Measurements from ENCODE around the gene PYROXD2.

Gene PYROXD2

DNA sequence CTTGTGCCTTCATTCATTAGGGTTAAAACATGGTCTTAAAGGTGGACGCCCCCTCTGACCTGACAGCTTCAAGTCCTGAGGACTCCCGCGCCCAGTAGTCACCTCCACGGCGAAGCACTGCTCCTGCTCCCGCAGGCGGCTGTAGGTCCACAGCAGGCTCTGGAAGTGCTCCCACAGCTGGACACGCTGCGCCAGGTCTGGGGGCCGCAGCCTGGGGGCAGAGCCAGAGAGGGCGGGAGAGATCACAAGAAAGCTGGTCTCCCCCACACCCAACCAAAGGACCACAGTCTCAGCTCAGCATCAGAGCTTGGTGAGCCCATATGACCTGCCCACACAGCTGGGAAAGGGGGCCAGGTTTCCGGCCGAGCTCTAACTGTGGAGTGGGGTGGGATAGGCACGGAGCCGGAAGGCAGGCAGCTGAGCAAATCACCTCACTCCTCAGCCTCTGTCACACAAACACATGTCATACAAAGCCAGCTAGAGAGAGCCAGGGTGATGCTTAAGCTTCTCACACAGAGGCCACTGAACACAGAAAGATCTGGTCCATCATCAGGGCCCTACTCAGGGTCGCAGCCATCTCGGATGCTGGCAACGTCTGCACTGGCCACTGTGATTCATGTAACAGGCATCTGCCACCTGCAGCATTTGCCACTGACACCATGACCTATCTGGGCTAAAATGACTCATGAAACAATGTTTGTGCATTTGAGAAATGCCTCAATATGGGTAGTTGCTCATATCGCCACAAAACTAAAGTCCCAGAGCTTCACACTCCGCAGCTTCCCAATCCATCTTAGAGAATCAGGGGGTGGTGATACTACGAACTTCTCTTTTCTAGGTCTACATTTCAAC lies 19.1 kb upstream of the PYROXD2 start:
- no peak for DNase-seq

DNA sequence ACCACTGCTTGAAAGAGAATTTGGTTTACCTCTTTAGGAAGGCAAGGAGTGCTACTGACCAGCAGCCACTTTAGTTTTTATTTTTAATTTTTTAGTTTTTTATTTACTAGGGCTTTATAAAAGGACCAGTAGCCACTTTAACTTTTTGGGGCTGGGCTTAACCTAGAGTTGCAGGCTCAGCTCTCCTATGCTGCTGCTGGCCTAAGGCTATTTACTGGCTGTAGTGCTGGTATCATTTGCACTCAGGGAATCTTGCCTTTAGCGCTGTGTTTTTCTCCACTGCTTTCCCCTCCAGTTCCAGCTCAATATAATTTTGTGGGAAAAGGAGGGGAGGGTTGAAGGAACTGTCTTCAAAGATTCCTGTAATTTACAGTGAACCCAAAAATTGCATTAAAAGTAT lies 18.4 kb upstream of the PYROXD2 start:
- no peak for DNase-seq

DNA sequence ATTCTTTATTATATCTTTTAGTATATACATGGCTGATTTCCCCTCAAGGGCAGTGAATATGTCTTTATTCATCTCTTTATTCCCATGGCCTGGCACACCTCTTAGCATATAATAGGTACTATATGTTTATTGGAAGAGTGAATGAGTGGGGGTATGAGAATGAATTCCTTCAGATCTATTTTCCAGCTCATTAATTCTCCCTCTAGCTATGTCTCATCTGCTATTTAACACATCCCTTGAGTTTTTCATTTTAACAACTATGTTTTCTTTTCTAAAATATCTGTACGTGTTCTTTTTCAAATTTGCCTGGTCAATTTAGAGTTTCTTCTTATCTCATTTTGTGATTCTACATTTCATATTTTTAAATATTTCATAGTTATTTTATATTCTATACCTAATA lies 17.3 kb upstream of the PYROXD2 start:
- DNase-seq = no peak

DNA sequence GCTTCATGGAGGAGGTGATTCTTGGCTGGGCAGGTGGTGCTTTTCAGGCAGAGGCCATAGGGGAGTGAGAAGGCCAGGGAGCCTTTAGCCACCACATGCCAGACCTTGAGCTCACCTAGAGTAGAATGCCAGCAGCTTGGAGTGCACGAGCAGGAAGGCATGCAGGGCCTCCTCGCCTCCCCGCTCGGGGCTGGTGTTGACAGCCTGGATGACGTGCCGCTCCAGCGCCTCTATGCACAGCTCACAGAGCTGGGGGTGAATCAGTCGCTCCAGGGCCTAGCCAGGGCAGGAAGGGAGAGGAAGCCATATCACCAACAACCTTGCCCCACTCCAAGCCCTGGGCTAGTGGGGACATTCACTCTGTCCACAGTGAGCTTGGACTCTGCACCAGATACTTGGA lies 16.0 kb upstream of the PYROXD2 start:
- no peak for DNase-seq

DNA sequence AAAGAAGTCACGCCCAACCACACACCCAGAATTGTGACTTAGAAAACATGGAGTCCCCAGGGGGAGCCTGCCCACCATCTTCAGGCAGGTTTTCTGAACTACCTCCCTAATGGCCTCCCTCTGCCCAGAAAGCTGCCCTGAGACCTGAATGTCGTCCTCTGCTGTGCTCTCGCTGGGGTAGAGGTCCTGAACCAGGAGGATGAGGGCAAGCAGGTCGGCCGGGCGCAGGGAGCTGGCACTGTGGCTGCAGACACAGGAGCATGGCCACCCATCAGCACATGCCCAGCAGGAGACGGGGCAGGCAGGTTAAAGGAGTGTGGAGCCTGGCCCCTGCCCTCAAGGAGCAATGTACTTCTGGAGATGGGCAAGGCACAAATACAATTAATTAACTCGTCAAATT lies 15.4 kb upstream of the PYROXD2 start:
- DNase-seq = no peak

DNA sequence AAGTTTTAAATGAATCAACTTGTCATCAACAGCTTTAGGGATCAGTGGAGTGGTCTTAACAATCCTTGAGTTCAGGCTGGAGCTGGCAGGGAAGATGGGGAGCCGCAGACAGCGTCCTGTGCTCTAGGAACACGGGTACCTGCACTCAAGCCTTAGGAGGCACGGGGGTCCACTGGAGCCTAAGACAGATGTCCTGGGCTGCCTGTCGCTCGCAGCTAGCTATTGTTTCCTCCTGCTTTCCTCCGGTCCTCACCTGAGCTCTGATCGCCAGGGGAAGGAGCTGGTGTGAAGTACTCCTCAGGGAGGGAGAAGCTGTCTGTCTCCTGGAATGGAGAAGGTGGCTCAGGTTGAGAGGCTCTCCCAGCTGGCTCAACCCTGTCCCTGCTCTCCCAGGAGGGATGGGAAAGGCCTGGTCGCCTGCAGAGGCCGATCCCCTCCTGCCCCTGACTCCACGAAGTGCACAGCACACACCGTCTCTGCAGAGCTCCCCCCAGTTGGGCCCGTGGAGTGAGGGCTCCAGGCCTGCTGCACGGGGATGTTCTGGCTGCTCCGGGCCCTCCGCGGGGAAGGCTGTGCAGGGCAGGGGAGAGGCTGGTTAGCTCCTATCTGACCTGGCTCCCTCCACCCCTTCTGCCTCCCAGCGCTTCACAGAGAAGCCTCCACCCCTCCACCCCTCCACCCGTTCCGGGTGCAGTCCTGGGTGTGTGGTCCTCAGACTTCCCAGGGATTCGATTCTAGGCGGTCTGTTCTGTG lies 14.5 kb upstream of the PYROXD2 start:
- DNase-seq = no peak

DNA sequence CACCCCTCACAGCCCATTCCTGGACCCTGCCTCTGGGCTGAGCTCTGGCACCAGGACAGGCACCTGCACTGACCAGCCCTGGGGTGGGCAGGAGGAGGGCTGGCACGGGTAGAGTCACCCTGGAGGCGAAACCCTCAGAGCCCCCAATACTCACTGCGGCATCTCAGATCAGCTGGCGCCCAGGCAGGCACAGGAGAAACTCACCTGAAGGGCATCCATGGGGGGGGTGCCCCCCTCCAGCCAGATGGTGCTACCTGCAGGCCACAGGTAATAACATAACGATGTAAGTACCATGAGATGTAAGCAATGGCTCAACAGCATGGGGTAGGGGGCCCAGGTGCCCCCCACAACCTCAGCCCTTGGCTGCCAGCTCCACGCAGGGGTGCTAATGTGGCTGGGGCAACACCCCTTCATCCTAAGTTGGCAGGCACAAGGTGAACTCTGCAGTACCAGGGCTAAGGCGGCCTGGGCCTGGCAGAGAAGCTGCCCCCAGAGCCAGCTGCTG lies 12.1 kb upstream of the PYROXD2 start:
- DNase-seq = no peak

DNA sequence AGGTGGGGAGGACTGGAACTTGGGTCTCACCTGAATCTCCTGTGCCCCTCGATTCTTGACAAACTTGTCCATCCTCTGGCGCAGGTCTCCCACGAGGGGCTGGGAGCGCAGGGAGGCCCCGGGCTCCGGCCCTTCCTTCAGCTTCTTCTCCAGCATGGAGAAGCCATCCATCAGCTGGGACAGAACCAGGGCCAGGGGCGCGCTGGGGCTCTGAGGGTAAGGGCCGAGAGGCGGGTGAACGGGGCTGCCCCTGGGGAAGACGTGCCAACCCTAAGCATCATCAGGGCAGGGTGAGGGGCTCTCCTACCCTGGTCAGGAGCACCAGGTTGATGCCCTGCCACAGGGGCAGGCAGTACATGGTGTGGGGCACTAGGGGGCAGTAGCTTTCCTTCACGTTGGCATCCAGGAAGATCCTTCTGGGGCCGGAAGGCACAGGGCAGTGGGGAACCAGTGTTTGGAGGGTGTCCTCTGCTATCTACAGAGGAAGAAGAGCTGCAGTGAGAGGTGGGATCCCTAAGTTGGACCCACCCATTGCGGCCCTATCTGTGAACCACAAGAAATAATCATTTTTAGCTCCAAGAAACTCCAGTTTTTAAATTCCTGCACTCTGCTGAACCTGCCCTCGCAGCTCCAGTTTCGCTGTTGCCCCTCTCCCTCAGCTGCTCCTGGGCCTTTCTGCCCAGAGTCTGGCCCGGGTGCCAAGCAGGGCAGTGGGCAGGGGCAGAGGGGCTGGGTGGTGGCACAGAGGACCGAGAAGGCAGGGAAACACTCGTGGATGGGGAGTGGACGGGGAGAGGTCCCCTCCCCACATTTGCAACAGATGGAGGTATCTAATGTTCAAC lies 10.8 kb upstream of the PYROXD2 start:
- DNase-seq = peak; percentile 0 to 3

DNA sequence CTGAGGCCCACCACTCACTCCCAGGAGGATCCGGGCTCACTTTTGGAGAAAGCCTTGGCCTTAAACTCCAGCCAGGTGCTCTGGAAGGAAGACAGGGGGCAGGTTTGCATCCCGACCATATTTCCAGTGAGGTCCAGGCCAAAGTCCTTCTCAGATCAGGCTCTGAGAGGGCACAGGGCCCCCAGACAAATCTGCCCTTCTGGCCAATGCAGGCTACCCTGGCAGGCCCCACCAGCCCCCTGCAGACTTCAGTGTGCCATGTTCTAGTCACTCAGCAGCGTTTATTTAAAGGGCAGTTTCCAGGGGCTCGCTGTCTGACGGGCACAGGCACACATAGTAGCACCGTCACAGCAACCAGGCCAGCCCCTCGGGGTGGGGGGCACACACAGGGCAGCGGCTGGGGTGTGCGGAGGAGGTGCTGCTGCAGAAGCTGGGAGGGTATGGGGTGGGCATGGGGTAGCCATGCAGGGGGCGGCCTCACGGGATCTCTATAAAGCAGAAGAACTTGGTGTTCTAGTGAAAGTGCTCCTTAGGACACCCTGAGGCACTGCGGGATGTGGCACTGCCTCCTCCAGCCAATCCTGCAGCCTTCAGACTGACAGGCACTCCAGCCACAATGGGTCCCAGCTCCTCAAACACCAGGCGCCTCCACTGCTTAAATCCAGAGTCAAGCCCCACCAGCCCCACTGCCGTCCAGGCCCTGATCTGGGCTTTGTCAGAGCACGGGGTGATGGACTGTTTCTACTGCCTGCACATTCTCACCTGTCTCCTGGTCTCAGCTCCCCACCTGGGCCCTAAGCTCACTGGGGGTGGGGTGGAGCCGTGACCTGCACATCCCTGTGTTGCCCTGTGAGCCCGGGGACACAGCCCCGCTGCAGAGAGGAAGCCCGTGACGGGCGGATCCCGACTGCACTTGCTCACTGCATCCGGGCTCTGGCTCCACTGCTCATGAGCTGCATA lies 9.6 kb upstream of the PYROXD2 start:
- no peak for DNase-seq

DNA sequence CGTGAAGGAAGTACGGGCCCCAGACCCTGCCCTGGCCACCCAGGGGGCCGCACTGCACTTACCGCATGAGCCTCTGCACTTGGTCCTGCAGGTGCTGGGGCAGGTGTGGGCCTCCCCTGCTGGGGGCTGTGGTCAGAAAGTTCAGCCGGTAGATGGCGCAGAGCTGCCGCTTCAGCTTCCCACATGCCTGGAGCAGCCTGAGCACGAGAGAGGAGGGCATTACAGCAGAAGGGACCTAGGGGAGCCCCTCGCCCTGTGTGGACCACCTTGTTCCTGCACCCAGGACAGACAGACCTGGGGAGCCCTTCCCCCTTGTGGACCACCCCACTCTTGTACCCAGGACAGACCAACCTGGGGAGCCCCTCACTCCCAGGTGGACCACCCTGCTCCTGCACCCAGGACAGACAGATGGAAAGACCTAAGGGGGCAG lies 8.7 kb upstream of the PYROXD2 start:
- no peak for DNase-seq

DNA sequence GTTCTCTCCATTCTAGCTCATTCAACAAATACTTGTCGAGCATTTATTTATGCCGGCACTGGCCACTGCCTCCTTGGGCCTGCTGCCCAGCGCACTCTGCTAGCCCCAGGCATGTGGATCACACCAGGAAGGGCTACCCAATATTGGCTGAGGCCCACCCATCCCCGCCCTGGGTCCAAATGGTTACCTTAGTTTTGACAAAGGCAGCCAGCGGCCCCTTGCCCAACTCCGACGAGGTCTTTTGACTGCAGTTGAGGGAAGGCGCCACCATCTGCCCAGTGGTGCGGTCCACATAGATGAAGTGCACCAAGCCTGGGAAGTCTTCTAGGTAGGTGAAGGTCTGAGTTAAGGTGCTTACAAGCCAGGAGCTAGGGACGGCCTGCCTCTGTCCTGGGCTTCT lies 7.2 kb upstream of the PYROXD2 start:
- DNase-seq = no peak

DNA sequence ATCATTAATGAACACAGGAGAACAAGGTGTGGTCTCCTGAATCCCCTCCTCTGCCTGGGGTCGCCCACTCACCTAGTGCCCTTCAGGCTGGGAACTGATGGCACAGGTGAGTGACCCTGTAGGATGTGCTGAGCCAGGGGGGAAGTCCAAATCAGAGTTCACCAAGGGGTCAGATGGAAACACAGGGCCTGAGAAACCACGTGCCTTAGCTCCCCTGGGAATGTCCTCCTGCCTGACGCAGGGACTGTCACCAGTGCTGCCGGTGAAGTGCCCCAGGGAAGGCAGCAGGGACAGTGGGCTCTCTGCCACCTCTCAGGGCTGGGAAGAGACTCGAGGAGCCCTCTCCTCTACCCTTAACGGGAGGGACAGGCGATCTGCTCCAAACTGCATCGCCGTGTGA lies 5.8 kb upstream of the PYROXD2 start:
- DNase-seq = no peak

DNA sequence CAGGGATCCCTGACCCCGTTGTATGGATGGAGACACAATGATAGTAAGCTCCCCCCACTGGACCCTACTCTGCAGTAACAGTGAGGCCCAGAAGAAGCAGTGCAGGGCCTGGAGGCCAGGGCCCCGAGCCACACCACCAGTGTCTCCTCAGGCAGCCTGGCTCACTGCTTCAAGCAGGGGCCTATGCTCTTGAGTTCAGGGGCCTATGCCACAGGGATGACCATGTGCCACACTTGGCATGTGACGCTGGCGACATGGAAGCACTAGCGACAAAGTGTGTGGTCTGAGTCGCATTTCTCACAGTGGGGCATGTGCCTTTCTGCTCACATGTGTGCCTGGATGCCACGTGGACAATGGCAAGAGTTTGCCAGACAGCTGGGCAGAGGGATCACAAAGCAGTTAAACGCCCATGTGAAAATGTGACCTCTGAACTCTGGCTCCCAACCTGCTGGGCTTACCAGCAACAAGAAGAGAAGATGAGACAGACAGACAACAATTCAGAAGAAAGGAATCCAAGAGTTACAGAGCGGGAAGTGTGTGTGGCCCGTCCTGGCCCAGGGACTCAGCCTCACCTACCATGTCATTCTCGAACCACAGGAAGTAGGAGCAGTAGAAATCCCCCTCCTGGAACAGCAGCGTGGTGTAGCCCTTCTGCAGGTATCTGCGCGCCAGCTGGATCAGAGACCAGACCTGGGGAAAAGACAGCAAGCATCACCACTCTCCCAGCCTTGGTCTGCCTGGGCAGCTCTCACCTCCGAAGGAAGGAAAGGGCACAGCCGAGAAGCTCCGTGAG lies 4.7 kb upstream of the PYROXD2 start:
- no peak for DNase-seq

DNA sequence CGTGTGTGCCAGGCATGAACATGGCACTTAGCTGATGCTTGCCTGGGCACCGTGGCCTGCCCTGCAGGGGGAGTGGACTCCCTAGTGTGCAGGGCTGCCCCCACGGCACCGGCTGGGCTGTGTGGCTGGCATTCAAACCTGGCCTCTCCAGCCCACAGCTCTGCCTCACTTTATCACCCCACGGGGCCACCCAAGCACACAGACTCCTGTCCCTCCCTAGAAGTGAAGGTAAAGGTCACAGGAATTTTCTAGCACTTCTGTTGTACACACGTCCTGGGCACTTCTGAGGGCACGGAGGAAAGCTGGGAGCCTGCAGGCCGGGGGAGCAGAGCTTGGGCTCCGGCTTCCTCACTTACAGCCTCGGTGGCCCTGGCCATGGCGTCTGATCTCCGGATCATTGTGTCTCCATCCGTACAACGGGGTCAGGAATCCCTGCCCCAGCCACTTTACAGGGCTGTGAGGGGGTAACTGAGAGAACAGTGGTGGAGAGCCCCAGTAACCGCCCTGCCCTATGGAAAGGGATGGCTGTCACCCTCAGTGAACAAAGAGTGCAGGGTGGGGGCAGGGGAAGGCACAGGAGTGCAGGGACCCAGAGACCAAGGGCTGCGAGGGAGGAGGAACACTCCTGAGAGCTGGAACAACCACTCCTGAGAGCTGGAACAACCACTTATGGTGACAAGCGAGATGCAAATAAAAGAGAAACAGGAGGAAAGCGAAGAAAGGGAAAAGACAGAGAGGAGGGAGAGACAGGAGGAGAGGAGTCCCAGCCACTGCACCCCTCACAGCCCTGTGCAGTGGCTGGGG lies 3.9 kb upstream of the PYROXD2 start:
- no peak for DNase-seq

DNA sequence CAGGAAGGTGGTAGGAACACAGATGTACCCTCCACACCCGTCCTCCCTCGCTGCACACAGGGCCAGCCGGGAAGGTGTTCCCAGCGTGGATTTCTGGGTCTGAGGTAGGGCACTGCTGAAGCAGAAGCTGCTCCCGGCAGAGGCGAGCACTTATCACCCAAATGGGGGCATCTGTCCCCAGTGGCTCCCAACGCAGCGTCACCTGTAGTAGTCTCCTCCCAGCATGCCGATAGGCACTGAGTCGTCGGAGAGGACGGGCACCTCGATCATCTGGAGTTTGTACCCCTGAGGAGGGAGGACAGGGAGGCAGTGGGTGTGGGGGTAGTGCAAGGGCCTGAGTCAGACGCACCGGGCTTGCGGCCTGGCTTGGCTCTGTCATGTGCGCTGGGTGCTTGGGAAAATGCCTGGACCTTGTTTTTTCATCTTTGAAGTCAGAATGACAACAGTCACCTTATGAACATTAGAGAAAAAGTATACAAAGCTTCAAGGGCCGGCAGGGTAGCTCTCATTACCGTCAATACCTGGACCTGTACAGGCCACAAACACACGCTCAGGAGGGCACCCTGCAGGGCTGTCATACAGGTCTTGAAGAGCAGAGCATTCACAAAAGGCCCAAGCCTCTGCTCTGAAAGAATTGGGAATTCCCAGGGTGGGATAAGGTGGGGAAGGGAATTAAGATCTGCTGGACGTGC lies 3.1 kb upstream of the PYROXD2 start:
- no peak for DNase-seq

DNA sequence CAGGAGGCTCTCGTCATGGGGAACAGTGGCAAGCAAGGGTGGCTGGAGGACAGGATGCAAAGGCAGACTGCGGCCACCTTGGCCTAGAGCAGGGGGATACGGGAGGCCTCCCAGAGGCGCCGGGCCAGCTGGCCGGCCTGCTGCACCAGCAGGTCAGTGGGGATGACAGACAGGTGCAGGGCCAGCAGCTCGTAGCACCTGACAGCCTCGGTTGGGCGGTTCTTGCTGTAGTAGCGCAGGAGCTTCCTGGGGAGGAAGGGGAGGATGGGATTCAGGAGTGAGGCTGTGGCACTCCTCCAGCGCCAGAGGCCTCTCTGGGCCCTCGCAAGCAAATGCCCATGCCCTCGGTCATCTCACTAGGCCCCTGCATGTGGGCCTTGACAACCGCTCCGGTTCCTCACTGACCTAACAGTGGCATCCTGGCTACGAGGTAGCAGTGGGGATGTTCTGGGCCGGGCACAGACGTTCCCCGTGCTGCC lies 2.5 kb upstream of the PYROXD2 start:
- no peak for DNase-seq

DNA sequence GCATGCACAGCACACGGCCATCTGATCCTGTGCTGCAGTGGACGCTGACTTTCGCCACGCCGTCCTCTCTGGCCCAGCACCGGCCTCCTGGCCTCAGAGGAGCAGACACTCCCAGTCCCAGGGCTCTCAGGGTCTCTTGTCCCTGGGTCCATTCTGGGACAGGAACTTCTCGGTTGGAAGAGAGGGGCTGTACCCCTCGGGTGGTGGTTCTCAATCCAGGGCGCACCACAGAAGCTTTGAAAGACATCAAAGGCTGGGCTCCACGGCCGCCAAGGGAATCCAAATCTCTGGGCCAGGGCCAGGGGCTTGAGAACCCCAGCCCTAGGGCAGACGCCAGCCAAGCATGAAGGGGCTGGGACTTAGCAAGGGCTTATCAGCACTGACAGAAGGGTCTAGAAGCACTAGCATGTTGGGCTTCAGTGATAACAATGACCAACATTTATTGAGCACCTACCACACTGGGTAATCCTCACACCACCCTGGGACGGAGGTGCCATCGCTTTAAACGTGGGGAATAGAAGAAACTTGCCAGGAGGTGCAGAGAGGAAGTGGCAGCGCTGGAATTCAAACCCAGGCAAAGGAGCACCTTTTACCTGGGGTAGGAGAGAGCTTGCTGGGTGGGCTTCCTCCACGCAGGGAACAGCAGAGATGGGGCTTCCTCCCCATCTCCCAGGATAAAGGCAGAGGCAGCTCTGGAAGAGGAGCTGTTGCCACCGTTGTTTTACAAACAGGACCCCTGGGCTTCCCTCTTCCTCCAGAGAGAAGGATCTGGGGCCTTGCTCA lies 1.8 kb upstream of the PYROXD2 start:
- DNase-seq = no peak

DNA sequence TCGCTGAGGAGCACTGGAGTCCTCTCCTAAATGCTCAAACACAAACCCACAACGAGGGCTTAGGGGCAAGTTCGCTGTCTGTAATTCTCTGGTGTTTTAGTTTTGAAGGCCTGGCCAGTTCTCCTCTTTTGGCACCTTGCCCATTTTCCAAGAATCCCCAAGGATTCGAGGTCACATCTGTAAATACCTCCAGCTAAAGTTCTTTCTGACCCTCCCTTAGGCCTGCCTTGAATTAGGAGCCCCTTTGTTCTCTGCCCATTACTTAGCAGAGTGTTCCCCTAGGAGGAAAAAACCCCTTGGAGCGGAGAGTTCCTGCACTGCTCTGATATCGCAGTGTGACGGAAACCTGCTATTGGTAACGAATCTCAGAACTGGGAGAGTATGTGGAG lies 743 bp upstream of the PYROXD2 start:
- no peak for DNase-seq

DNA sequence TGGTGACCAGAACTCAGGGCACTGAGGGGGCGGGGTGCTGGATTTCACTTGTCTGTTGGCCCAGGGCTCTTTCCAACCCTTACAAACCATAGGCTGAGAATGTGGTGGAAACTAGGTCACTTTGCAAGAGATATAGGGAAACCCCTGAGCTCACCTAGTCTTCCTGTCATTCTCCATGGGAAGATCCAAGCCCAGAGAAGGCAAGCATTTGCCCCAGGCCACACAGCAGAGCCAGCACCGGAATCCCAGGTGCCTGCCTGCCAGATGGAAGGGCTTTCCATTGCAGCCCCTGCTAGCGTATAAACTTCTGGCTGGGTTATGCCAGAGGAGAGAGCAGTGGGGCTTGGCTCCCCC lies 427 bp downstream of the PYROXD2 start:
- no peak for DNase-seq
